SK-N-MC (cell line): ENCODE data around the gene SPOCD1.

Experiments used
- EZH2 ChIP-seq: fragments of 200-600 bp; sonication (generic); IDR thresholded peaks from one replicate; pipeline ENCODE4 v1.6.1; 2017; ENCODE audit warnings: antibody characterized with exemption
- FOXP2 ChIP-seq: optimal IDR thresholded peaks from 2 replicates; pipeline ENCODE3; 2011; ENCODE audit warnings: mild to moderate bottlenecking, moderate library complexity; ENCODE audit not compliant: insufficient read depth; ENCODE audit errors: extremely low read length, control extremely low read depth
- POLR2AphosphoS5 ChIP-seq: IDR thresholded peaks from 2 replicates; pipeline ENCODE4 v1.6.1; 2012; ENCODE audit warnings: mild to moderate bottlenecking, low read depth, low read length, borderline replicate concordance

DNA sequence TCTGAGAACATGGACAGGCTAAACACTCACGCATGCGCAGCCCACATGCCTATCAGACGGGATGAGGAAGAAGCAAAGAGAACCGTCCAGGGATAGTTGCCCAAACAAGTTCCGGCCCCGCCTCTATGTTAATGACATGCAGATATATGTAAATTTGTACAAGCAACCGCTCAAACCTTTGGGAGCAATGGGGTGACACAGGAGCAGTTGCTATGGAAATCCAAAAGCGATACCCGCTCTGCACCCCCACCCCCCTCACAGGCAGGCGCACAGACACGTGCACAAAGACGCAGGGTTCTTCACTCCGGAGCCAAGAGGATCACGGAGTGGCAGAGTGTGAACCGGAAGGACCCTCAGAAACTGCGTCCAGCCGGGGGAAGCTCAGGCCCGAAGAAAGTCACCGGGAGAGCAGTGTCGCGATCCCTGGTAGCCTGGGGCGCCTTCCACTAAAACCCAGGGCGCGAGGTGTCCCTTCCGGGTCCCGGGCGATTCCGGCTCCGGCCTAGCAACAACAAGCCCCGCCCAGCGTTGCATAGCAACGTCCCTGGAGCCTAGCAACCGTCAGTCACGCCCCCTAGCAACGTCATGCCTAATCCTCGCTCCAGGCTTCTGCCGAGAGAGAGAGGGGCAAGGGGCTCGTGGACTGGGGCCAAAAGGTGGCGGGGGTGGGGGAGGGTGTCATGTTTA, 27.5 kb downstream of the SPOCD1 start:
- TF ChIP-seq POLR2AphosphoS5 (peak; percentile 54; the same call in 1 of the 2 replicates), EZH2 (no peak), FOXP2 (peak; percentile 48)
